VCaP (cell line): Measurements from ENCODE around the gene PRPF38B.
"Not testable (repeated sequence)": the region's sequence is repeated elsewhere in the genome, so short reads cannot be mapped to it uniquely, and the experiment has no call there.

Source experiments
- H3K27ac ChIP-seq: fragments of 450-650 bp; 2 replicates; pipeline ENCODE4 v1.5.1; 2017
- TF ChIP-seq, protein P1 (sequence below): fragments of 450-650 bp; conservative IDR thresholded peaks from 2 replicates; pipeline ENCODE4 v1.5.1; 2017; ENCODE audit warnings: mild to moderate bottlenecking, moderate library complexity

PRPF38B gene

GRCh38 chr1:108686614-108687313 is 5.3 kb upstream of the PRPF38B start:
- H3K27ac ChIP-seq, result peak overlapping the region; percentile 74

DNA sequence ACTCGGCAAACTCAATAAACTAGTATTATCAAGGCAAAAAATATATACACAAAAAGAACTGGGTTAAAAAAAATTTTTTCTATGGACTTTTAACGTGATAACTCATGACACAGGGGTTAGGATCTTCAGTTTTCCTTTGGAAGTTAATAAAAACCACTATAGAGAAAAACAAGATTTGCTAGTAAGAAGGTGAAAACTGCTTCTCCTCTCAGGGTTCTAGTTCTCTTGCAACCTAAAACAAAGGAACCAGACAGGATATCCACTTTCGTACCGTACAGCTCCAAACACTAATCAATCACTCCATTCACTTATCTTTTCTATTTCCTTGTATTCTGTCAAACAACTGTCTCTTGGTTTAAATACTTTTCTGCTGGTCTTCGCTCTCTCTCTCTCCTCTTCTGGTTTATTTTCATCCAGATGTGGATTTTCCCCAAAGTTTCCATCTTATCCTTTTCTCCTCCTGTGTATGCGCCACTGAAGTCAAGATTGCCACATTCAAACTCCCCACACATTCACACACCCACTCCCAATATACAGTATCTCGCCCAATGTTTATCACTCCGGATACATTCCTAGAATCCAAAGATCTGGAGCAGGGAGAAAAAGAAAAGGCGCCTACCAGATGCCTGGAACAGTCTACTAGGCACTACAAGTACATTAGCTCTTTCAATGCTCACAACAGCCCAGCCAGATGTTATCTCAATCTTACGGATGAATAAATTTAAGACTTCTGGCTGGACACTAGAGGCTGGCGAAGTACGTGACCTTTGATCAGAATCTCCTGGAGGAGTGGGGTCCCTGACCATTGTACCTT is 775 bp upstream of the PRPF38B start:
- TF ChIP-seq, protein P1, sequence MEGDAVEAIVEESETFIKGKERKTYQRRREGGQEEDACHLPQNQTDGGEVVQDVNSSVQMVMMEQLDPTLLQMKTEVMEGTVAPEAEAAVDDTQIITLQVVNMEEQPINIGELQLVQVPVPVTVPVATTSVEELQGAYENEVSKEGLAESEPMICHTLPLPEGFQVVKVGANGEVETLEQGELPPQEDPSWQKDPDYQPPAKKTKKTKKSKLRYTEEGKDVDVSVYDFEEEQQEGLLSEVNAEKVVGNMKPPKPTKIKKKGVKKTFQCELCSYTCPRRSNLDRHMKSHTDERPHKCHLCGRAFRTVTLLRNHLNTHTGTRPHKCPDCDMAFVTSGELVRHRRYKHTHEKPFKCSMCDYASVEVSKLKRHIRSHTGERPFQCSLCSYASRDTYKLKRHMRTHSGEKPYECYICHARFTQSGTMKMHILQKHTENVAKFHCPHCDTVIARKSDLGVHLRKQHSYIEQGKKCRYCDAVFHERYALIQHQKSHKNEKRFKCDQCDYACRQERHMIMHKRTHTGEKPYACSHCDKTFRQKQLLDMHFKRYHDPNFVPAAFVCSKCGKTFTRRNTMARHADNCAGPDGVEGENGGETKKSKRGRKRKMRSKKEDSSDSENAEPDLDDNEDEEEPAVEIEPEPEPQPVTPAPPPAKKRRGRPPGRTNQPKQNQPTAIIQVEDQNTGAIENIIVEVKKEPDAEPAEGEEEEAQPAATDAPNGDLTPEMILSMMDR, result no peak
- H3K27ac ChIP-seq, result peak overlapping the region; percentile 95

More at GRCh38 chr1:108686614-108687313, 5.3 kb upstream of the PRPF38B start:
- TF ChIP-seq, protein P1, result no peak

DNA sequence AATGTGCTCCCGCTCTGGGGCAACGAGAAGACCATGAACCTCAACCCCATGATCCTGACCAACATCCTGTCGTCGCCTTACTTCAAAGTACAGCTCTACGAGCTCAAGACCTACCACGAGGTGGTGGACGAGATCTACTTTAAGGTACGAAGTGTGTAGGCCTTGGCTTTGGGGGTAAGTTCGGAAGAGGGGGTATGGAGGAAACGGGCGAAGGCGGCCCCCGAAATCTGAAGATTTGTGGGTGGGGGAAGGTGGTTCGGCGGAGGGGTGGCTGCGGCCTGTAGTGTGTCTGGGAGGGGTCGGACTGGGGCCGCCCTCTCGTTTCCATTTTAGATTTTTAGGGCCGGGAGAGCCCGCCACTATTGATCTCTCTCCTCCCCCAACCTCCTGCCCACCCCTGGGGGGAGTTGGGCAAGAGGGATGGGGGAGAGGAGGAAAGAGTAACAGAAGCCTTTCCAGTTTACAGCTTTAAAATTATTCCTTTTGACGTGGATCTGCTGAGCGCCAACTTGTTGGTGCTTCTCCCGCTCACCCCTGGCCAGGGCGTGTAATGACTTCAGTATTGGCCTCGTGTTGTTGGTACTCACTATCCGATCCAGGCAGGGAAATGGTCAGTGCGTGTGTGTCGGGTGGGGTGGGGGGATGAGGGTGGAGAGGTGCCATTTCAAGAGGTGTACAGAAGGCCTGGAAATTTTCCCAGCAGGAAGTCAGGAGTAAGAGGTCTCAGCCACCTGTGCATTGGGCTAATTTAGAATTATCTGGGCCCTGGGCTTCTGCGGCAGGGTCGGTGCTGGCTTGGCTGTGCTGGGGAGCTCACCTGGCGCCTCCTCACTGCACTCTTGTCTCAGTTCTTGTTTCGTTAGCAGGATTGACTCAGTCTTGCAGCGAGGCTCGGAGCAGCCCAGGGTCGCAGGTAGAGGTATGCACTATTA is 880 bp downstream of the PRPF38B start:
- TF ChIP-seq, protein P1, result peak; percentile 35

DNA sequence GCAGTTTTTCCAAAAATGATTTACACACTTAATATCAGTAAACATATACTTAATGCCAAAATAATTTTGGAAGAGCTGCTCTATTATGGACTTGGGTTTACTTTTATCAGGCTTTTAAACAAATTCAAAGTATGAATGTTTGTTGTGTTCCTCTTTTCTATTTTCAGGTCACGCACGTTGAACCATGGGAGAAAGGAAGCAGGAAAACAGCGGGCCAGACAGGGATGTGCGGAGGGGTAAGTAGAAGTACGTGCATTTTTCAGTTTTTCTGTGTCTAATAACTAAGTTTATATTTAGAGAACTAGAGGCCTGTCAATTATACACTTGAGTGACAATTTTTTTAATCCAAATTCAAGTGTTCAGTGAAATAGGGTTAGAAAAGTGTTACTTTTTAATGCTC is 3.4 kb downstream of the PRPF38B start:
- TF ChIP-seq, protein P1, result no peak
- no peak overlapping the region for H3K27ac ChIP-seq

More for the DNA sequence above, 880 bp downstream of the PRPF38B start:
- H3K27ac ChIP-seq, result peak overlapping the region; percentile 95

- TF ChIP-seq, protein P1, result no peak
These were observed 7.5 kb downstream of the PRPF38B start for GRCh38 chr1:108699375-108700332.

GRCh38 chr1:108701176-108701849 is 9.2 kb downstream of the PRPF38B start:
- H3K27ac ChIP-seq, result no peak overlapping the region
- TF ChIP-seq, protein P1, result no peak

More at GRCh38 chr1:108699375-108700332, 7.5 kb downstream of the PRPF38B start:
- no peak overlapping the region for H3K27ac ChIP-seq

DNA sequence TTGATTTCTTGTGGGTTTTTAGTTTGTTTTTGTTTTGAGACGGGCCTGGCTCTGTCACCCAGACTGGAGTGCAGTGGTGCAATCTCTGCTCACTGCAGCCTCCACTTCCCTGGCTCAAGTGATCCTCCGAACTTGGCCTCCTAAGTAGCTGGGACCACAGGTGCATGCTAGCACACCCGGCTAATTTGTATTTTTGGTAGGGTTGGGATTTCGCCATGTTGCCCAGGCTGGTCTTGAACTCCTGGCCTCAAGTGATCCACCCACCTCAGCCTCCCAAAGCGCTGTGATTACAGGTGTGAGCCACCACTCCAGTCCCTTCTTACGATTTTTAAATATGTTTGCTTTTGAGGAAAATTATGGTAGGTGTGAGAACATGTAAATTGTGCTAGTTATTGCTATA is 10.0 kb downstream of the PRPF38B start:
- H3K27ac ChIP-seq, result not testable (repeated sequence)
